KMS-11 (cell line): ENCODE measurements around the gene IL12B.
"Not testable (repeated sequence)": the region's sequence is repeated elsewhere in the genome, so short reads cannot be mapped to it uniquely, and the experiment has no call there.

ENCODE experiments used
- H2AFZ ChIP-seq: fragments of 200-600 bp; sonication (generic); 2 replicates; pipeline ENCODE4 v1.6.1; 2016; ENCODE audit warnings: antibody characterized with exemption, mixed run types, low read depth
- H3K27ac ChIP-seq: fragments of 200-600 bp; sonication (generic); 2 replicates; pipeline ENCODE4 v1.6.1; 2016; ENCODE audit warnings: mild to moderate bottlenecking, mixed run types
- H3K27me3 ChIP-seq: fragments of 200-600 bp; sonication (generic); 2 replicates; pipeline ENCODE4 v1.6.1; 2017; ENCODE audit warnings: mild to moderate bottlenecking, low read depth, mixed run types, moderate library complexity; ENCODE audit not compliant: insufficient read depth
- H3K36me3 ChIP-seq: fragments of 200-600 bp; sonication (generic); 2 replicates; pipeline ENCODE4 v1.6.1; 2017; ENCODE audit warnings: mild to moderate bottlenecking, mixed run types; ENCODE audit not compliant: insufficient read depth
- H3K4me1 ChIP-seq: fragments of 200-600 bp; sonication (generic); 2 replicates; pipeline ENCODE4 v1.6.1; 2016; ENCODE audit warnings: mild to moderate bottlenecking, low read depth, mixed run types; ENCODE audit not compliant: poor library complexity, severe bottlenecking
- H3K4me2 ChIP-seq: fragments of 200-600 bp; sonication (generic); 2 replicates; pipeline ENCODE4 v1.7.0; 2016; ENCODE audit warnings: mild to moderate bottlenecking, mixed run types
- H3K4me3 ChIP-seq: fragments of 200-600 bp; sonication (generic); IDR thresholded peaks from 2 replicates; pipeline ENCODE4 v1.6.1; 2017; ENCODE audit warnings: low read depth, low read length, mixed read lengths; ENCODE audit not compliant: insufficient read depth
- H3K79me2 ChIP-seq: fragments of 200-600 bp; sonication (generic); 2 replicates; pipeline ENCODE4 v1.6.1; 2016; ENCODE audit warnings: low read depth, mixed run types; ENCODE audit not compliant: insufficient read depth
- H3K9ac ChIP-seq: fragments of 200-600 bp; sonication (generic); 2 replicates; pipeline ENCODE4 v1.6.1; 2016; ENCODE audit warnings: mild to moderate bottlenecking, mixed run types
- H4K20me1 ChIP-seq: fragments of 200-600 bp; sonication (generic); 2 replicates; pipeline ENCODE4 v1.6.1; 2016; ENCODE audit warnings: mild to moderate bottlenecking, mixed run types; ENCODE audit not compliant: insufficient read depth
- TF ChIP-seq, protein P1 (sequence below): fragments of 200-600 bp; sonication (generic); conservative IDR thresholded peaks from 2 replicates; pipeline ENCODE4 v1.6.1; 2017; ENCODE audit warnings: low read depth, mild to moderate bottlenecking, antibody characterized with exemption, low read length, moderate library complexity, mixed read lengths

The IL12B gene

GRCh38 chr5:159301466-159301865 is 28.8 kb downstream of the IL12B start:
- H3K4me1 ChIP-seq = no peaks in the 10 kb centered on the region
- no peaks in the 10 kb centered on the region for H3K79me2 ChIP-seq
- no peak overlapping the region for H2AFZ ChIP-seq
- no peaks in the 10 kb centered on the region for H3K36me3 ChIP-seq
- H4K20me1 ChIP-seq = no peaks in the 10 kb centered on the region
- no peaks in the 10 kb centered on the region for H3K27me3 ChIP-seq
- no peak overlapping the region for H3K4me3 ChIP-seq
- no peak overlapping the region for H3K4me2 ChIP-seq
- H3K27ac ChIP-seq = no peak overlapping the region
- no peak overlapping the region for H3K9ac ChIP-seq
- TF ChIP-seq, protein P1, sequence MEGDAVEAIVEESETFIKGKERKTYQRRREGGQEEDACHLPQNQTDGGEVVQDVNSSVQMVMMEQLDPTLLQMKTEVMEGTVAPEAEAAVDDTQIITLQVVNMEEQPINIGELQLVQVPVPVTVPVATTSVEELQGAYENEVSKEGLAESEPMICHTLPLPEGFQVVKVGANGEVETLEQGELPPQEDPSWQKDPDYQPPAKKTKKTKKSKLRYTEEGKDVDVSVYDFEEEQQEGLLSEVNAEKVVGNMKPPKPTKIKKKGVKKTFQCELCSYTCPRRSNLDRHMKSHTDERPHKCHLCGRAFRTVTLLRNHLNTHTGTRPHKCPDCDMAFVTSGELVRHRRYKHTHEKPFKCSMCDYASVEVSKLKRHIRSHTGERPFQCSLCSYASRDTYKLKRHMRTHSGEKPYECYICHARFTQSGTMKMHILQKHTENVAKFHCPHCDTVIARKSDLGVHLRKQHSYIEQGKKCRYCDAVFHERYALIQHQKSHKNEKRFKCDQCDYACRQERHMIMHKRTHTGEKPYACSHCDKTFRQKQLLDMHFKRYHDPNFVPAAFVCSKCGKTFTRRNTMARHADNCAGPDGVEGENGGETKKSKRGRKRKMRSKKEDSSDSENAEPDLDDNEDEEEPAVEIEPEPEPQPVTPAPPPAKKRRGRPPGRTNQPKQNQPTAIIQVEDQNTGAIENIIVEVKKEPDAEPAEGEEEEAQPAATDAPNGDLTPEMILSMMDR = no peak

- not testable (repeated sequence) for H3K27ac ChIP-seq, H3K36me3 ChIP-seq, H3K4me1 ChIP-seq, H2AFZ ChIP-seq, H3K9ac ChIP-seq, H3K4me2 ChIP-seq, H4K20me1 ChIP-seq, H3K27me3 ChIP-seq, H3K4me3 ChIP-seq, H3K79me2 ChIP-seq
Measured at GRCh38 chr5:159297300-159297699, 33.0 kb downstream of the IL12B start.

DNA sequence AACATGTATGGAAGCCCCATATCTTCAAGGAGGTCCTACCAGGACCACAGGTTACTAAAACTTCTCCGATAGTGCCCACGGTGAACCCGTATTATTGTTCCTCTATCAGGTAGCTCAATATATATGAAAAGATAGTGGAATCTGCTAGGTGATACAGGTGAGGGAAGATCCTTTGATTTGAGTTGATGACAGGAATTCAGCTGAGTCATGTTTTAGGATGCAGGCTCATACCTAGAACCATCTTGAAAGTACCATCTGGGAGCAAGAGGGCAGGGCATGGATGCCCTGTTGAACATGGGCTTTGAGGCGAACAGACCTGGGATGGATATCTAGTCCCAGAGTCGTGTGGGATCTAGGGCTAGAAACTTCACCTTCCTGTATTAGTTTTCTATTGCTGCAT is 35.4 kb downstream of the IL12B start:
- H3K36me3 ChIP-seq = no peaks in the 10 kb centered on the region
- H3K4me2 ChIP-seq = no peak overlapping the region
- no peak overlapping the region for H2AFZ ChIP-seq
- H3K79me2 ChIP-seq = no peaks in the 10 kb centered on the region
- no peak overlapping the region for H3K27ac ChIP-seq
- no peaks in the 10 kb centered on the region for H3K27me3 ChIP-seq
- no peak overlapping the region for H3K9ac ChIP-seq
- no peaks in the 10 kb centered on the region for H3K4me1 ChIP-seq
- TF ChIP-seq, protein P1 = no peak
- no peak overlapping the region for H3K4me3 ChIP-seq
- no peaks in the 10 kb centered on the region for H4K20me1 ChIP-seq

DNA sequence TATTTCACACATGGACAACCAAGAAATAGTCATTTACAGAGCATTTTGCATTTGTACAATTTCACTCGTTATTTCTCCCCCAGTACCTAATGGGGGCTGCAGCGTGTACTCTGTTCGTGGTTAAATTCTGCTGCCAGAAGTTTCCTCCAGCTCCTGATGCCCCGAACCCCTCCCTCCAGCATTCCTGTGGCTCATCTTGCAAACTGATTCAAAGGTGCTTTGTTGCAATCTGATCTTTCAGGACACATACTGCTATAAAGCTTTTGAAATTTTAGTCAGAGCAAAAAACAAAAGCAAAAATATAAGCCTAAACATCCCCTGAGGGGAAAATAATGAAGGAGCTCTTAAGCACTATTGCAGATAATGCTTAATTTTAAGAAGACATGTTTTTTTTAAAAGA is 39.5 kb downstream of the IL12B start:
- Histone ChIP-seq H3K4me2 (no peak overlapping the region), H3K79me2 (no peaks in the 10 kb centered on the region), H3K27ac (no peak overlapping the region), H3K9ac (no peak overlapping the region), H4K20me1 (no peaks in the 10 kb centered on the region), H3K27me3 (no peaks in the 10 kb centered on the region), H3K4me3 (no peak overlapping the region), H3K36me3 (no peaks in the 10 kb centered on the region), H3K4me1 (no peaks in the 10 kb centered on the region), H2AFZ (no peak overlapping the region)
- TF ChIP-seq, protein P1 = no peak

GRCh38 chr5:159286420-159287035 is 43.8 kb downstream of the IL12B start:
- Histone ChIP-seq H3K79me2 (no peaks in the 10 kb centered on the region), H3K4me3 (no peak overlapping the region), H3K27me3 (no peaks in the 10 kb centered on the region), H4K20me1 (no peaks in the 10 kb centered on the region), H3K36me3 (no peaks in the 10 kb centered on the region), H3K4me2 (no peak overlapping the region), H3K9ac (no peak overlapping the region), H3K4me1 (no peaks in the 10 kb centered on the region), H3K27ac (no peak overlapping the region), H2AFZ (no peak overlapping the region)
- TF ChIP-seq, protein P1 = peak; percentile 50
